ENCODE data around the gene TRIM56.

Gene TRIM56

DNA sequence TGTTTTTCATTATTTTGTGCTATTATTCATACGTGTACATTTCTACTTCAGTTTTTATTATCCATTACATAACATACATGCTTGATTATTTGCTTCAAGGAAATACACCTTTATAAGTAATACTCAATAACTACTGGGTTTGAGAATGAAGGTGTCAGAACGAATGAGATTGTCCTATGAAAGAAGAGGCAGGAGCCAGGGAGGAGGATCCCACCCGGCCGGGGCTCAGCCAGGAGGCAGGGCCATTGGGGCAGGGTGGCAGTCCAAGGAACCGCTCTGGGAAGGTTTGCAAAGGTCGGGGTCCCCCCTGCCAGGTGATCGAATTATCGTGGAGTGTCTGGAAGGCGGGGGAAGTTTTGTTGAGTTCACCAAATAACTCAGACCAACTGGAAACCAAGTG, 9.1 kb downstream of the TRIM56 start:
- TF ChIP-seq POLR2AphosphoS5 (IDR thresholded peaks at IDR 0.05; ENCODE audit: low read depth, low read length), result no peak
- TF ChIP-seq REST (IDR thresholded peaks at IDR 0.05; ENCODE audit: insufficient read depth in 1 of 2, low read depth in 2 of 2, low read length in 2 of 2), result no peak
- TF ChIP-seq TAF1 (IDR thresholded peaks at IDR 0.05; ENCODE audit: borderline replicate concordance, insufficient read depth, low read length), result no peak
- no peak for TF ChIP-seq SIN3A (IDR thresholded peaks at IDR 0.05; ENCODE audit: borderline replicate concordance, insufficient read depth, low read length)
- no peak for TF ChIP-seq FOXP2 (optimal IDR thresholded peaks at IDR 0.05; ENCODE audit: borderline replicate concordance, extremely low read depth, extremely low read length, insufficient read depth)

DNA sequence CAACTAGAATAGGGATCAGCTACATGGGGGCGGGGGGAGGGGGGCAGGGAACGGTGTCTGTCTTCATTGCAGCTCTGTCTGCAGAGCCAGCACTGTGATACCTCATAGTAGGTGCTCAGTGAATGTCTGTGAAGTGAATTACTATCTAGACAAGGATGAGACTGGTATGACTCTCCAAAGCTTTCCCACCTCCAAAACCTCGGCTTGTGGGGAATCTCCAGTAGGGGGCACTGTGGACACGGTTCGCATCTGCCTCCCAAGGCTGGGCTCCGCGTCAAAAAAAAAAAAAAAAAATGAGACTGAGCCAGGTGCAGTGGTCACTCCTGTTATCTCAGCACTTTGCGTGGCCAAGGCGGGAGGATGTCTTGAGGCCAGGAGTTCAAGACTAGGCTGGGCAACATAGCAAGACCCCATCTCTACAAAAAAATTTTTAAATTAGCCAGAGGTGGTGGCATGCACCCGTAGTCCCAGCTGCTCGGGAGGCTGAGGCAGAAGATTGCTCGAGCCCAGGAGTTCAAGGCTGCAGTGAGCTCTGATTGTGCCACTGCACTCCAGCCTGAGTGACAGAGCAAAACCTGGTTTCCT, 9.6 kb downstream of the TRIM56 start:
- TF ChIP-seq SIN3A (IDR thresholded peaks at IDR 0.05; ENCODE audit: borderline replicate concordance, insufficient read depth, low read length), result no peak
- no peak for TF ChIP-seq REST (IDR thresholded peaks at IDR 0.05; ENCODE audit: insufficient read depth in 1 of 2, low read depth in 2 of 2, low read length in 2 of 2)
- TF ChIP-seq FOXP2 (optimal IDR thresholded peaks at IDR 0.05; ENCODE audit: borderline replicate concordance, extremely low read depth, extremely low read length, insufficient read depth), result no peak
- no peak for TF ChIP-seq TAF1 (IDR thresholded peaks at IDR 0.05; ENCODE audit: borderline replicate concordance, insufficient read depth, low read length)
- TF ChIP-seq POLR2AphosphoS5 (IDR thresholded peaks at IDR 0.05; ENCODE audit: low read depth, low read length), result no peak

DNA sequence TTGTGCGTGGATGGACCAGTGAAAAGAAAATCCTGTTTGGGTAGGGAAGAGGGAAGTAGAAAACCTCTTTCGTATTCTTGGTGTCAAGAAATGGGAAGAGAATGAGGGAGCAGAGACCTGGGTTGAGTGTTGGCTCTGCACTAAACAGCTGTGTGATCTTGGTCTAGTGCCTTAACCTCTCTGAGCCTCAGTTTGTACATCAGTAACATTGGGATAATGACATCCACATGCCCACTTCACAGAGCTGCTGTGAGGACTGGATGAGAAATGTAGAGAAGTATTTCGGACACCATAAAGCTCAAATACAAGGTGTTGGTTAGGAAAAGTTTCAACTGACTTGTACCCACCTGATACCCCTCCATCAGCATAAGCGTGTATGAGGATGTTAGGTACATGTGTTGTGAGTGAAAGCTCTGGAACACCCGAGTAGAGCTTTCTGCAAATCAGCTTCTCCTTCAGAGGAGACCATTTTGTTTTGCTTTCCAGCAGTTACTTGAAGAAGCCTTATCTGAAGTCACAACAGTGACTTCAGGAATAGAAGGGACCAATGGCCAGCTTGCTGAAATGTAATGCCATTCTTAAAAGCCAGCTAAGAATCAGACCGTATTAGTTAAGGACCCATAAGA, 11.2 kb downstream of the TRIM56 start:
- TF ChIP-seq FOXP2 (optimal IDR thresholded peaks at IDR 0.05; ENCODE audit: borderline replicate concordance, extremely low read depth, extremely low read length, insufficient read depth) (no peak), SIN3A (IDR thresholded peaks at IDR 0.05; ENCODE audit: borderline replicate concordance, insufficient read depth, low read length) (no peak), TAF1 (IDR thresholded peaks at IDR 0.05; ENCODE audit: borderline replicate concordance, insufficient read depth, low read length) (no peak), REST (IDR thresholded peaks at IDR 0.05; ENCODE audit: insufficient read depth in 1 of 2, low read depth in 2 of 2, low read length in 2 of 2) (no peak), POLR2AphosphoS5 (IDR thresholded peaks at IDR 0.05; ENCODE audit: low read depth, low read length) (no peak)

GRCh38 chr7:101096957-101097347, 11.7 kb downstream of the TRIM56 start:
- TF ChIP-seq SIN3A (IDR thresholded peaks at IDR 0.05; ENCODE audit: borderline replicate concordance, insufficient read depth, low read length), result no peak
- no peak for TF ChIP-seq POLR2AphosphoS5 (IDR thresholded peaks at IDR 0.05; ENCODE audit: low read depth, low read length)
- TF ChIP-seq TAF1 (IDR thresholded peaks at IDR 0.05; ENCODE audit: borderline replicate concordance, insufficient read depth, low read length), result no peak
- no peak for TF ChIP-seq FOXP2 (optimal IDR thresholded peaks at IDR 0.05; ENCODE audit: borderline replicate concordance, extremely low read depth, extremely low read length, insufficient read depth)
- TF ChIP-seq REST (IDR thresholded peaks at IDR 0.05; ENCODE audit: insufficient read depth in 1 of 2, low read depth in 2 of 2, low read length in 2 of 2), result no peak

All from PFSK-1 (cell line).